Osteocyte (in vitro differentiated cells): ENCODE results near the gene TPRG1. TPM values are rescaled to one million over a fixed set of nuclear protein-coding genes. Genes with fewer than 3 reads are reported as not detected.

Experiments
- DNase-seq: peaks from one replicate; pipeline ENCODE4 v3.0.0; 2021; ENCODE audit warnings: mixed read lengths; ENCODE audit not compliant: unreplicated experiment; ENCODE audit errors: extremely low spot score
- H3K27ac Mint-ChIP-seq: one replicate; pipeline ENCODE4 v1.8.0; 2021; ENCODE audit warnings: mild to moderate bottlenecking, mixed read lengths; ENCODE audit not compliant: unreplicated experiment
- H3K27me3 Mint-ChIP-seq: one replicate; pipeline ENCODE4 v1.8.0; 2021; ENCODE audit warnings: mixed read lengths; ENCODE audit not compliant: unreplicated experiment
- H3K36me3 Mint-ChIP-seq: one replicate; pipeline ENCODE4 v1.8.0; 2021; ENCODE audit warnings: mixed read lengths; ENCODE audit not compliant: unreplicated experiment
- H3K4me1 Mint-ChIP-seq: one replicate; pipeline ENCODE4 v1.8.0; 2021; ENCODE audit warnings: mixed read lengths; ENCODE audit not compliant: unreplicated experiment
- H3K4me3 Mint-ChIP-seq: one replicate; pipeline ENCODE4 v1.8.0; 2021; ENCODE audit warnings: mild to moderate bottlenecking, moderate library complexity, mixed read lengths; ENCODE audit not compliant: unreplicated experiment
- H3K9me3 Mint-ChIP-seq: one replicate; pipeline ENCODE4 v1.8.0; 2021; ENCODE audit warnings: mixed read lengths; ENCODE audit not compliant: unreplicated experiment
- CTCF ChIP-seq: fragments of 200-600 bp; sonication (generic); IDR thresholded peaks from 2 replicates; pipeline ENCODE4 v1.5.0; 2021; ENCODE audit warnings: antibody characterized with exemption, mild to moderate bottlenecking, moderate library complexity
- total RNA-seq: library from RNA; stranded (reverse); gene quantifications from 2 replicates; pipeline ENCODE4 v1.2.1, GENCODE V29; 2021

The TPRG1 gene
- total RNA-seq, 1 donor from 2014 or later = 0.46 TPM

- no peaks in the 10 kb centered on the region for H3K27me3 Mint-ChIP-seq
- DNase-seq = no peak
- H3K9me3 Mint-ChIP-seq = no peaks in the 10 kb centered on the region
- H3K4me1 Mint-ChIP-seq = peaks cover 16% of the 10 kb centered on the region
- no peak overlapping the region for H3K27ac Mint-ChIP-seq
- TF ChIP-seq CTCF = no peak
- H3K4me3 Mint-ChIP-seq = no peak overlapping the region
- H3K36me3 Mint-ChIP-seq = no peaks in the 10 kb centered on the region
Measured at GRCh38 chr3:189170559-189170958, 1.2 kb upstream of the TPRG1 start.

- no peaks in the 10 kb centered on the region for H3K36me3 Mint-ChIP-seq
- H3K27ac Mint-ChIP-seq = no peak overlapping the region
- H3K9me3 Mint-ChIP-seq = no peaks in the 10 kb centered on the region
- no peak for TF ChIP-seq CTCF
- peaks cover 2% of the 10 kb centered on the region for H3K27me3 Mint-ChIP-seq
- H3K4me1 Mint-ChIP-seq = peaks cover 16% of the 10 kb centered on the region
- DNase-seq = no peak
- no peak overlapping the region for H3K4me3 Mint-ChIP-seq
Measured at GRCh38 chr3:189172668-189173419, 1.1 kb downstream of the TPRG1 start.

- Mint-ChIP-seq H3K36me3 (peaks cover 1% of the 10 kb centered on the region), H3K27me3 (peaks cover 3% of the 10 kb centered on the region), H3K27ac (no peak overlapping the region), H3K4me3 (no peak overlapping the region), H3K4me1 (no peaks in the 10 kb centered on the region), H3K9me3 (peaks cover 9% of the 10 kb centered on the region)
- TF ChIP-seq CTCF = no peak
- DNase-seq = no peak
Measured at GRCh38 chr3:189184566-189184965, 12.8 kb downstream of the TPRG1 start.

GRCh38 chr3:189186101-189186500, 14.3 kb downstream of the TPRG1 start:
- no peak overlapping the region for H3K27ac Mint-ChIP-seq
- peaks cover 9% of the 10 kb centered on the region for H3K9me3 Mint-ChIP-seq
- DNase-seq = no peak
- no peaks in the 10 kb centered on the region for H3K4me1 Mint-ChIP-seq
- H3K36me3 Mint-ChIP-seq = peaks cover 1% of the 10 kb centered on the region
- peaks cover 7% of the 10 kb centered on the region for H3K27me3 Mint-ChIP-seq
- H3K4me3 Mint-ChIP-seq = no peak overlapping the region
- TF ChIP-seq CTCF = no peak

GRCh38 chr3:189188466-189188865, 16.7 kb downstream of the TPRG1 start:
- H3K36me3 Mint-ChIP-seq = peaks cover 3% of the 10 kb centered on the region
- no peak for DNase-seq
- no peaks in the 10 kb centered on the region for H3K4me1 Mint-ChIP-seq
- peaks cover 21% of the 10 kb centered on the region for H3K9me3 Mint-ChIP-seq
- no peak for TF ChIP-seq CTCF
- H3K4me3 Mint-ChIP-seq = no peak overlapping the region
- no peak overlapping the region for H3K27ac Mint-ChIP-seq
- H3K27me3 Mint-ChIP-seq = peaks cover 20% of the 10 kb centered on the region
